Keratinocyte (primary cell): Measurements from ENCODE around the gene DRG1.

Experiments
- CTCF ChIP-seq, 3 experiments: IDR thresholded peaks in 1 of 3; conservative IDR thresholded peaks in 1 of 3; optimal IDR thresholded peaks in 1 of 3; 2 replicates in 2 of 3; 3 replicates in 1 of 3; pipeline versions ENCODE3 to v1.5.1; 2011; ENCODE audit warnings: low read length in 3 of 3, mild to moderate bottlenecking in 3 of 3, moderate library complexity in 2 of 3, control low read depth in 1 of 3, inconsistent platforms in 1 of 3; ENCODE audit not compliant: insufficient read depth in 2 of 3; ENCODE audit errors: extremely low read depth in 1 of 3
- EZH2 ChIP-seq: IDR thresholded peaks from one replicate; pipeline ENCODE4 v1.6.1; 2012; ENCODE audit warnings: inconsistent platforms, mild to moderate bottlenecking, low read length, moderate library complexity

GRCh38 chr22:31361743-31362142 lies 37.7 kb upstream of the DRG1 start:
- TF ChIP-seq CTCF (optimal IDR thresholded peaks at IDR 0.05 in 1 of 3, IDR thresholded peaks at IDR 0.05 in 1 of 3, conservative IDR thresholded peaks at IDR 0.05 in 1 of 3; ENCODE audit: extremely low read depth in 1 of 3, insufficient read depth in 2 of 3, low read length in 3 of 3), result no peak
- TF ChIP-seq EZH2, result no peak
